GM23338 (cell line): ENCODE measurements around the gene GTPBP8. TPM values are rescaled to one million over a fixed set of nuclear protein-coding genes. Genes with fewer than 3 reads are reported as not detected.

Source experiments
- ATAC-seq: fragments of 200-7000 bp; cut with Tn5 transposase; 3 replicates; pipeline ENCODE4 v1.9.1; 2020
- DNase-seq: peaks from one replicate; pipeline ENCODE4 v3.0.0-alpha.2; 2015; ENCODE audit warnings: low spot score
- H2AFZ ChIP-seq: fragments of 200-600 bp; sonication (generic); 2 replicates; pipeline ENCODE4 v1.8.0; 2016; ENCODE audit warnings: antibody characterized with exemption, mild to moderate bottlenecking, moderate library complexity
- H3F3A ChIP-seq: fragments of 200-600 bp; sonication (generic); replicated peaks from 2 replicates; pipeline ENCODE4 v1.8.0; 2017; ENCODE audit warnings: antibody characterized with exemption, mixed run types, low read depth
- H3K27ac ChIP-seq: fragments of 200-600 bp; sonication (generic); 2 replicates; pipeline ENCODE4 v1.6.1; 2016; ENCODE audit warnings: low read depth
- H3K27me3 ChIP-seq: fragments of 200-600 bp; sonication (generic); 2 replicates; pipeline ENCODE4 v1.8.0; 2016; ENCODE audit warnings: mild to moderate bottlenecking, mixed run types, moderate library complexity; ENCODE audit not compliant: insufficient read depth
- H3K36me3 ChIP-seq: fragments of 200-600 bp; sonication (generic); 2 replicates; pipeline ENCODE4 v1.8.0; 2016; ENCODE audit warnings: mild to moderate bottlenecking; ENCODE audit not compliant: insufficient read depth
- H3K4me1 ChIP-seq: fragments of 200-600 bp; sonication (generic); 2 replicates; pipeline ENCODE4 v1.8.0; 2016; ENCODE audit warnings: mild to moderate bottlenecking, moderate library complexity; ENCODE audit not compliant: insufficient read depth
- H3K4me2 ChIP-seq: fragments of 200-600 bp; sonication (generic); 2 replicates; pipeline ENCODE4 v1.7.1; 2017; ENCODE audit warnings: mixed run types
- H3K4me3 ChIP-seq: fragments of 200-600 bp; sonication (generic); 2 replicates; pipeline ENCODE4 v1.6.1; 2016; ENCODE audit warnings: mixed run types
- H3K79me2 ChIP-seq: fragments of 200-600 bp; sonication (generic); replicated peaks from 2 replicates; pipeline ENCODE4 v1.8.0; 2017; ENCODE audit warnings: mild to moderate bottlenecking; ENCODE audit not compliant: insufficient read depth
- H3K9me2 ChIP-seq: fragments of 200-600 bp; sonication (generic); 2 replicates; pipeline ENCODE4 v1.8.0; 2017; ENCODE audit not compliant: insufficient read depth
- H4K20me1 ChIP-seq: fragments of 200-600 bp; sonication (generic); replicated peaks from 2 replicates; pipeline ENCODE4 v1.8.0; 2017; ENCODE audit warnings: mild to moderate bottlenecking; ENCODE audit not compliant: insufficient read depth
- H3K27ac Mint-ChIP-seq: 2 replicates; pipeline ENCODE4 v1.8.0; 2020; ENCODE audit warnings: inconsistent platforms, mild to moderate bottlenecking, moderate library complexity, mixed read lengths
- H3K27me3 Mint-ChIP-seq: 3 replicates; pipeline ENCODE4 v1.8.0; 2022; ENCODE audit warnings: low read depth, mild to moderate bottlenecking, moderate library complexity, mixed read lengths, inconsistent platforms; ENCODE audit not compliant: insufficient read depth, poor library complexity
- H3K36me3 Mint-ChIP-seq: 3 replicates; pipeline ENCODE4 v1.8.0; 2021; ENCODE audit warnings: low read depth, mild to moderate bottlenecking, inconsistent platforms, moderate library complexity, mixed read lengths
- H3K4me1 Mint-ChIP-seq: 3 replicates; pipeline ENCODE4 v1.8.0; 2020; ENCODE audit warnings: mild to moderate bottlenecking, inconsistent platforms, mixed read lengths
- H3K4me3 Mint-ChIP-seq: 3 replicates; pipeline ENCODE4 v1.8.0; 2021; ENCODE audit warnings: moderate library complexity, mild to moderate bottlenecking, inconsistent platforms, mixed read lengths
- H3K9me3 Mint-ChIP-seq: 3 replicates; pipeline ENCODE4 v1.8.0; 2020; ENCODE audit warnings: moderate library complexity, mild to moderate bottlenecking, inconsistent platforms, mixed read lengths
- CREB1 ChIP-seq: fragments of 250-450 bp; sonication (Bioruptor Pico); IDR thresholded peaks from 2 replicates; pipeline ENCODE4 v1.5.0; 2020; ENCODE audit warnings: low read depth, mild to moderate bottlenecking, moderate library complexity
- EZH2 ChIP-seq: fragments of 200-600 bp; sonication (generic); IDR thresholded peaks from one replicate; pipeline ENCODE4 v1.8.0; 2017; ENCODE audit warnings: antibody characterized with exemption, mild to moderate bottlenecking, low read depth; ENCODE audit not compliant: unreplicated experiment
- EZH2phosphoT487 ChIP-seq: fragments of 200-600 bp; sonication (generic); IDR thresholded peaks from one replicate; pipeline ENCODE4 v1.8.1; 2018; ENCODE audit warnings: antibody characterized with exemption; ENCODE audit not compliant: unreplicated experiment
- JUNB ChIP-seq: IDR thresholded peaks from one replicate; pipeline ENCODE4 v1.6.1; 2016; ENCODE audit warnings: antibody characterized with exemption; ENCODE audit not compliant: unreplicated experiment
- NANOG ChIP-seq: IDR thresholded peaks from 2 replicates; pipeline ENCODE4 v1.6.1; 2016; ENCODE audit warnings: antibody characterized with exemption, borderline replicate concordance
- POLR2AphosphoS5 ChIP-seq: IDR thresholded peaks from 2 replicates; pipeline ENCODE4 v1.6.1; 2016; ENCODE audit warnings: antibody characterized with exemption, low read depth
- STAT1 ChIP-seq: IDR thresholded peaks from one replicate; pipeline ENCODE4 v1.6.1; 2016; ENCODE audit warnings: antibody characterized with exemption; ENCODE audit not compliant: unreplicated experiment
- ZNF114 ChIP-seq: fragments of 250-450 bp; sonication (Bioruptor Pico); IDR thresholded peaks from 2 replicates; pipeline ENCODE4 v1.5.0; 2020; ENCODE audit warnings: mild to moderate bottlenecking, moderate library complexity
- ZNF331 ChIP-seq: fragments of 250-450 bp; sonication (Bioruptor Pico); IDR thresholded peaks from 2 replicates; pipeline ENCODE4 v1.5.0; 2020; ENCODE audit warnings: low read depth, mild to moderate bottlenecking, moderate library complexity
- polyA plus RNA-seq: library from polyadenylated mRNA; unstranded; fragments of >200 nt; fragmentation: Nextera tagmentation; extraction: Ambion mirVana; gene quantifications from 2 replicates; pipeline ENCODE4 v1.2.1, GENCODE V29; 2016
- total RNA-seq: library from RNA; depleted of rRNA; stranded (reverse); fragments of >200 nt; shearing (Covaris generic); gene quantifications from 2 replicates; pipeline ENCODE4 v1.2.3, GENCODE V29; 2014
- TF ChIP-seq, protein P1 (sequence below): IDR thresholded peaks from one replicate; pipeline ENCODE4 v1.6.1; 2018; ENCODE audit warnings: antibody characterized with exemption; ENCODE audit not compliant: unreplicated experiment
- TF ChIP-seq, protein P2 (sequence below), 2 experiments: fragments of 200-600 bp in 1 of 2; sonication (generic) in 1 of 2; conservative IDR thresholded peaks; 2 replicates each; pipeline versions ENCODE4 v1.5.1 to v1.6.1; 2016 to 2017; ENCODE audit warnings: antibody characterized with exemption in 2 of 2, low read depth in 2 of 2, mild to moderate bottlenecking in 2 of 2, moderate library complexity in 1 of 2
- TF ChIP-seq, protein P3 (sequence below): IDR thresholded peaks from 2 replicates; pipeline ENCODE4 v1.6.1; 2016; ENCODE audit warnings: antibody characterized with exemption

The GTPBP8 gene
- total and polyA plus RNA-seq, 2 experiments from 2014 or later, result 39.9 to 47.1 TPM

DNA sequence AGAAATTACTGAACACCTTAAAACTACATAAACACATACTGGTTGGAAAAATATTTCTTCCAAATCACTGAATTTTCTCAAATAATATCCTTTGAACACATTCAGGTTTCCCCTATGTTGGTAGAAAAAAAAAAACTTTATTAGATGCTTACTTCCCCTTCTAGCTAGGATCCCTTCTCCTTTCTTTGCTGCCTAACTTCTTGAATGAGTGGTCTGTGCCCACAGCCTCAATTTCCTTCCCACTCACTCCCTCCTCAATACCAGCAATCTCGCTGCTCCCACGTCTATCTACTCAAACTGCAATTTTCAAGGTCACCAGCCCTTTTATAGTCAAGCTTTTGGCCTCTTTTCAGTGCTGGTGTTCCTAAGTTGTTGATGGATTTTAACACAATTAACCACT lies 24.2 kb upstream of the GTPBP8 start:
- H3K27ac Mint-ChIP-seq, result no peak overlapping the region
- no peak for DNase-seq

More for the DNA sequence above, 24.2 kb upstream of the GTPBP8 start:
- Mint-ChIP-seq H3K4me1 (no peaks in the 10 kb centered on the region), H3K27me3 (peaks cover 2% of the 10 kb centered on the region), H3K9me3 (peaks cover 21% of the 10 kb centered on the region), H3K36me3 (peaks cover 17% of the 10 kb centered on the region), H3K4me3 (no peak overlapping the region)
- Histone ChIP-seq H3F3A (no peaks in the 10 kb centered on the region), H3K27ac (no peak overlapping the region), H2AFZ (no peak overlapping the region), H3K4me3 (no peak overlapping the region), H3K9me2 (no peaks in the 10 kb centered on the region), H3K36me3 (no peaks in the 10 kb centered on the region), H4K20me1 (no peaks in the 10 kb centered on the region), H3K27me3 (no peaks in the 10 kb centered on the region), H3K4me2 (no peak overlapping the region), H3K79me2 (no peaks in the 10 kb centered on the region), H3K4me1 (no peaks in the 10 kb centered on the region)
- TF ChIP-seq EZH2, result no peak
- TF ChIP-seq STAT1, result no peak
- no peak for TF ChIP-seq POLR2AphosphoS5
- TF ChIP-seq ZNF114 (CRISPR knock-in tag), result no peak
- no peak for TF ChIP-seq EZH2phosphoT487
- no peak for TF ChIP-seq CREB1 (CRISPR knock-in tag)
- TF ChIP-seq JUNB, result no peak
- no peak for TF ChIP-seq ZNF331 (CRISPR knock-in tag)
- TF ChIP-seq, protein P1, sequence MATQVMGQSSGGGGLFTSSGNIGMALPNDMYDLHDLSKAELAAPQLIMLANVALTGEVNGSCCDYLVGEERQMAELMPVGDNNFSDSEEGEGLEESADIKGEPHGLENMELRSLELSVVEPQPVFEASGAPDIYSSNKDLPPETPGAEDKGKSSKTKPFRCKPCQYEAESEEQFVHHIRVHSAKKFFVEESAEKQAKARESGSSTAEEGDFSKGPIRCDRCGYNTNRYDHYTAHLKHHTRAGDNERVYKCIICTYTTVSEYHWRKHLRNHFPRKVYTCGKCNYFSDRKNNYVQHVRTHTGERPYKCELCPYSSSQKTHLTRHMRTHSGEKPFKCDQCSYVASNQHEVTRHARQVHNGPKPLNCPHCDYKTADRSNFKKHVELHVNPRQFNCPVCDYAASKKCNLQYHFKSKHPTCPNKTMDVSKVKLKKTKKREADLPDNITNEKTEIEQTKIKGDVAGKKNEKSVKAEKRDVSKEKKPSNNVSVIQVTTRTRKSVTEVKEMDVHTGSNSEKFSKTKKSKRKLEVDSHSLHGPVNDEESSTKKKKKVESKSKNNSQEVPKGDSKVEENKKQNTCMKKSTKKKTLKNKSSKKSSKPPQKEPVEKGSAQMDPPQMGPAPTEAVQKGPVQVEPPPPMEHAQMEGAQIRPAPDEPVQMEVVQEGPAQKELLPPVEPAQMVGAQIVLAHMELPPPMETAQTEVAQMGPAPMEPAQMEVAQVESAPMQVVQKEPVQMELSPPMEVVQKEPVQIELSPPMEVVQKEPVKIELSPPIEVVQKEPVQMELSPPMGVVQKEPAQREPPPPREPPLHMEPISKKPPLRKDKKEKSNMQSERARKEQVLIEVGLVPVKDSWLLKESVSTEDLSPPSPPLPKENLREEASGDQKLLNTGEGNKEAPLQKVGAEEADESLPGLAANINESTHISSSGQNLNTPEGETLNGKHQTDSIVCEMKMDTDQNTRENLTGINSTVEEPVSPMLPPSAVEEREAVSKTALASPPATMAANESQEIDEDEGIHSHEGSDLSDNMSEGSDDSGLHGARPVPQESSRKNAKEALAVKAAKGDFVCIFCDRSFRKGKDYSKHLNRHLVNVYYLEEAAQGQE, result no peak
- TF ChIP-seq, protein P2, sequence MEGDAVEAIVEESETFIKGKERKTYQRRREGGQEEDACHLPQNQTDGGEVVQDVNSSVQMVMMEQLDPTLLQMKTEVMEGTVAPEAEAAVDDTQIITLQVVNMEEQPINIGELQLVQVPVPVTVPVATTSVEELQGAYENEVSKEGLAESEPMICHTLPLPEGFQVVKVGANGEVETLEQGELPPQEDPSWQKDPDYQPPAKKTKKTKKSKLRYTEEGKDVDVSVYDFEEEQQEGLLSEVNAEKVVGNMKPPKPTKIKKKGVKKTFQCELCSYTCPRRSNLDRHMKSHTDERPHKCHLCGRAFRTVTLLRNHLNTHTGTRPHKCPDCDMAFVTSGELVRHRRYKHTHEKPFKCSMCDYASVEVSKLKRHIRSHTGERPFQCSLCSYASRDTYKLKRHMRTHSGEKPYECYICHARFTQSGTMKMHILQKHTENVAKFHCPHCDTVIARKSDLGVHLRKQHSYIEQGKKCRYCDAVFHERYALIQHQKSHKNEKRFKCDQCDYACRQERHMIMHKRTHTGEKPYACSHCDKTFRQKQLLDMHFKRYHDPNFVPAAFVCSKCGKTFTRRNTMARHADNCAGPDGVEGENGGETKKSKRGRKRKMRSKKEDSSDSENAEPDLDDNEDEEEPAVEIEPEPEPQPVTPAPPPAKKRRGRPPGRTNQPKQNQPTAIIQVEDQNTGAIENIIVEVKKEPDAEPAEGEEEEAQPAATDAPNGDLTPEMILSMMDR (conservative IDR thresholded peaks at IDR 0.05; ENCODE audit: low read depth in 2 of 2), result no peak
- TF ChIP-seq, protein P3, sequence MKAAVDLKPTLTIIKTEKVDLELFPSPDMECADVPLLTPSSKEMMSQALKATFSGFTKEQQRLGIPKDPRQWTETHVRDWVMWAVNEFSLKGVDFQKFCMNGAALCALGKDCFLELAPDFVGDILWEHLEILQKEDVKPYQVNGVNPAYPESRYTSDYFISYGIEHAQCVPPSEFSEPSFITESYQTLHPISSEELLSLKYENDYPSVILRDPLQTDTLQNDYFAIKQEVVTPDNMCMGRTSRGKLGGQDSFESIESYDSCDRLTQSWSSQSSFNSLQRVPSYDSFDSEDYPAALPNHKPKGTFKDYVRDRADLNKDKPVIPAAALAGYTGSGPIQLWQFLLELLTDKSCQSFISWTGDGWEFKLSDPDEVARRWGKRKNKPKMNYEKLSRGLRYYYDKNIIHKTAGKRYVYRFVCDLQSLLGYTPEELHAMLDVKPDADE, result no peak
- no peak for TF ChIP-seq NANOG
- no peak for ATAC-seq
